ENCODE results near the gene NAP1L1.

- no peak for TF ChIP-seq CTCF (IDR thresholded peaks at IDR 0.05)
- TF ChIP-seq POLR2AphosphoS5 (IDR thresholded peaks at IDR 0.05): no peak
- TF ChIP-seq EP300 (IDR thresholded peaks at IDR 0.05): no peak
- TF ChIP-seq POLR2A (IDR thresholded peaks at IDR 0.05): no peak
Measured at GRCh38 chr12:76047742-76048141, 36.7 kb downstream of the NAP1L1 start.
